ENCODE measurements around the gene EYA2.

DNA sequence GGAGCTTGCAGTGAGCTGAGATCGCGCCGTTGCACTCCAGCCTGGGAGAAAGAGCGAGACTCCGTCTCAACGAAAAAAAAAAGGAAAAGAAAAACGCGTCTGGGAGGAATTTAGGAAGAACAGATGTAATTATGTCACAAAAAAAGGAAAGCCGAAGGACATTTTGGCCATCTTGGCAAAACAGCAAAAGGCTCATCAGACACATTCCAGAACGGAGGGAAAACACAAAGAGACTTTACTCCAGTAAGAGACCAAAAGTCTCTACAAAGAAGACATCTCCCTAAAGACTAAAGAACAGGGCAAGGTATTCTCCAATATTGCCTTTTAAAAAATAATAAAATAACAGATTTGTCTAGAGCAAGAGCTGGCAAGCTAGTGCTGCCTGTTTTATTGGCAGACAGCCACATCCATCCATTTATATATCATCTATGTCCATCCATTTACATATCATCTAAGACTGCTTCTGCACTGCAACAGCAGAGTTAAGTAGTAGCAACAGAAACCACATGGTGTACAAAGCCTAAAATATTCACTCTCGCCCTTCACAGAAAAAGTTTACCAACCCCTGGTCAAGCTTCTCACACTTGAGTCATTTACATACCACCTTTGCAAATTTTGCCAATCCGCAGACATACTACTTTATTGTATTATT lies 328.0 kb downstream of the EYA2 start:
- TF ChIP-seq SUZ12 (IDR thresholded peaks at IDR 0.05; ENCODE audit: extremely low read depth, insufficient read depth, insufficient read length) (no peak), ZNF274 (IDR thresholded peaks at IDR 0.05; ENCODE audit: low read depth, low read length) (no peak)
